ENCODE data around the gene CD27.
"Not testable (repeated sequence)": the region's sequence is repeated elsewhere in the genome, so short reads cannot be mapped to it uniquely, and the experiment has no call there.

Gene CD27

DNA sequence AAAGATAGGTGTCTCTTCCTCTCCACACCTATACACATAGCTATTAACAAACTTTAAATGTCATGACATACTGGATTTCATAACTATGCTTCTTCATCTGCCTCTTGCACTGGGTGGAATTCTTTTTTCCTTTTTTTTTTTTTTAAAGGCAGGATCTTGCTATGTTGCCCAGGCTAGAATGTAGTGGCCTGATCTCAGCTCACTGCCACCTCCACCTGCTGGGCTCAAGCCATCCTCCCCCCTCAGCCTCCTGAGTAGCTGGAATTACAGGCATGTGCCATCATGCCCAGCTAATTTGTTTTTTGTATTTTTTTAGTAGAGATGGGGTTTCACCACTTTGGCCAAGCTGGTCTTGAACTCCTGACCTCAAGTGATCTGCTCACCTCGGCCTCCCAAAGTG is 43.5 kb downstream of the CD27 start:
- no peak for DNase-seq (ENCODE audit: low spot score)

GRCh38 chr12:6489449-6489848 is 44.7 kb downstream of the CD27 start:
- no peak for DNase-seq (ENCODE audit: low spot score)

DNA sequence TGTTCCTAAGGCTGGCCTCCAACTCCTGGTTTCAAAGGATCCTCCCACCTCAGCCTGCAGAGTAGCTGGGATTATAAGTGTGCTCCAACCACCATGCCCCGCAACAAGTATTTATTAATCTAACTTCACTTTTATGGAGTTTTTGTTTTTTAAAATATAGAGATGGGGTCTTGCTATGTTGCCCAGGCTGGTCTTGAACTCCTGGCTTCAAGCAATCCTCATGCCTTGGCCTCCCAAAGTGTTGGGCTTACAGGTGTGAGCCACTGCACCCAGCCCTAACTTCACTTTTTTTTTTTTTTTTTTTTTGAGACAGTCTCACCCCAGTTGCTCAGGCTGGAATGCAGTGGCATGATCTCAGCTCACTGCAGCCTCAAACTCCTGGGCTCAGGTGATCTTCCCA is 45.9 kb downstream of the CD27 start:
- DNase-seq (ENCODE audit: low spot score), result not testable (repeated sequence)

DNA sequence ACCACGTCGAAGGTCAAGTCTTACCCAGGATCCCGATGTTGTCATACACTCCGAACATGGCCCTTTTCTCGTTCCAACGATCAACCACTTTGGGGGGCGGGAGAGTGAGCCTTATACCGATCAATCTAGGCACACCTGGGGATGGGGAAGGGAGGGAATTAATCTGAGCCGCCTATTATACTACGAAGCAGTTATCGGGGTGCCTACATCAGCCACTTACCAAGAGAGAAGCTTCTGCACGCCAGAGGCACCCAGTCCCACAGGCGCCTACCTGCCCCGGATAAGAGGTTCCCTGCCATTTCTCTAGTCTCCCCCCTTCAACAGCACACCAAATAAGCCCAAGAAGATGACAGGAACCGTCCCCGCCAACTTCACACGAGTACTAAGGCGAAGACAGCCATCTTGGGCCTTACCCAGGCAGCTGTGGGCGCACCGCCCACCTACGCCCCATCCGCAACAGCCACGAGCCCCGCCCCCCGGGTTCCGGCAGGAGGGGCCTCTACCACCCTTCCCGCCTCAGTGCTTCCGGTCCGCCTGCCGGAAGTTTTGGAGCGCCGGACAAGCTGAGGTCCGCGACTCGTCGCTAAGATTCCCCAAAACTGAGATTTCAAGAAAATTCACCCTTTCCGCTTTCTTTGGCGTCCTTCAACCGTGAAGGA is 48.2 kb downstream of the CD27 start, which contains the start of gene MRPL51:
Gene MRPL51, minus strand, starts transcription at position 425 of the 659 bp plus-strand sequence. Its CDS starts 126 bp downstream, at position 299.
- peak; percentile 91 for DNase-seq (ENCODE audit: low spot score)

- DNase-seq (ENCODE audit: low spot score), result peak; percentile 97
These were observed 48.9 kb downstream of the CD27 start, which contains the start of gene NCAPD2 for GRCh38 chr12:6493497-6494257. Gene NCAPD2, plus strand, starts transcription at chr12:6494102. Its CDS starts 997 bp downstream, at chr12:6495099.

DNA sequence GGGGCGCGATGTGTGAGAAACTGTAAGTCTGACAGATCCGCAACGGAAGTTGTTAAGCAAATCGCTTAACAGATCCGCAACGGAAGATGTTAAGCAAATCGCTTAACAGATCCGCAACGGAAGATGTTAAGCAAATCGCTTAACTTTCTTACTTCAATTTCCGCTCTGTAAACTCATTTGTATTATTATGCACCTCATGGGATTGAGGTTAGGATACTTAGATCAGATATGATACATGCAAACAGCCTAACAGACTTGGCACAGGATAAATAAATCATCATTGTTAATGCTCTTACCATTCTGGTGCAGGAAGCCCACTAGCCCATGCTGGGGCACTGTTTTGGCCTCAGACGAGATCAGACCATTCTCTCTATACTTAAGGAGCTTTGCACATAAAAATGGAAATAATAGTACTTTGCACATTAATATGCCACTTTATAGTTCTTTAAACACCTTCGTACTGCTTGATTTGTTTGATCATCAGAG is 49.5 kb downstream of the CD27 start:
- DNase-seq (ENCODE audit: low spot score), result peak; percentile 23

GRCh38 chr12:6494968-6495367 is 50.2 kb downstream of the CD27 start:
- no peak for DNase-seq (ENCODE audit: low spot score)

DNA sequence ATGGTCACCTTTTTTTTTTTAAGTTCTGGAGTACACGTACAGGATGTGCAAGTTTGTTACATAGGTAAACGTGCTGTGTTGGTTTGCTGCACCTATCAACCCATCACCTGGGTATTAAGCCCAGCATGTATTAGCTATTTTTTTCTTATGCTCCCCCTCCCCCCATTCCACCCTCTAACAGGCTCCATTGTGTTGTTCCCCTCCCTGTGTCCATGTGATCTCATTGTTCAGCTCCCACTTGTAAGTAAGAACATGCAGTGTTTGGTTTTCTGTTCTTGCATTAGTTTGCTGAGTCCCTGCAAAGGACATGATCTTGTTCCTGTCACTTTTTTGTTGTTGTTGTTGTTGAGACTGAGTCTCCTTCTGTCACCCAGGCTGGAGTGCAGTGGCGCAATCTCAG is 52.5 kb downstream of the CD27 start:
- DNase-seq (ENCODE audit: low spot score), result not testable (repeated sequence)

DNA sequence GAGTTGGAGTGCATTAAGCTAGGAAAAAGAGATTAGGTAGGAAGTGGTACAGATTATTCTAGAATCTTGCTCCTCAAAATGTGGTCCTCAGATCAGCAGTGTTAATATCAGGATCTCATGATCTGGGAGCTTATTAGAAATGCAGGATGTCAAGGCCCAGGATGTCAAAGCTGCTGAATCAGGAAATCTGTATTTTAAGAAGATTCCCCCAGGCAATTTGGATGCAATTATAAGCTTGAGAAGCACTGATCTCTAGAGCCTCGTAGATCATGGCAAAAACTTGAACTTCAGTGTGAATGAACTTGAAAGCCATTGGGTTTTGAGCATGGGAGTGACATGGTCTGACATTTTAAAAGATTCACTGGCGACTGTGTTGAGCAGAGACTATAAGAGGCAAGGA is 55.7 kb downstream of the CD27 start:
- no peak for DNase-seq (ENCODE audit: low spot score)
